GM23338 (cell line): ENCODE measurements around the gene SH3TC2. TPM values are rescaled to one million over a fixed set of nuclear protein-coding genes. Genes with fewer than 3 reads are reported as not detected.

Experiments used
- ATAC-seq: fragments of 200-7000 bp; cut with Tn5 transposase; 3 replicates; pipeline ENCODE4 v1.9.1; 2020
- DNase-seq: peaks from one replicate; pipeline ENCODE4 v3.0.0-alpha.2; 2015; ENCODE audit warnings: low spot score
- H2AFZ ChIP-seq: fragments of 200-600 bp; sonication (generic); 2 replicates; pipeline ENCODE4 v1.8.0; 2016; ENCODE audit warnings: antibody characterized with exemption, mild to moderate bottlenecking, moderate library complexity
- H3F3A ChIP-seq: fragments of 200-600 bp; sonication (generic); replicated peaks from 2 replicates; pipeline ENCODE4 v1.8.0; 2017; ENCODE audit warnings: antibody characterized with exemption, mixed run types, low read depth
- H3K27ac ChIP-seq: fragments of 200-600 bp; sonication (generic); 2 replicates; pipeline ENCODE4 v1.6.1; 2016; ENCODE audit warnings: low read depth
- H3K27me3 ChIP-seq: fragments of 200-600 bp; sonication (generic); 2 replicates; pipeline ENCODE4 v1.8.0; 2016; ENCODE audit warnings: mild to moderate bottlenecking, mixed run types, moderate library complexity; ENCODE audit not compliant: insufficient read depth
- H3K36me3 ChIP-seq: fragments of 200-600 bp; sonication (generic); 2 replicates; pipeline ENCODE4 v1.8.0; 2016; ENCODE audit warnings: mild to moderate bottlenecking; ENCODE audit not compliant: insufficient read depth
- H3K4me1 ChIP-seq: fragments of 200-600 bp; sonication (generic); 2 replicates; pipeline ENCODE4 v1.8.0; 2016; ENCODE audit warnings: mild to moderate bottlenecking, moderate library complexity; ENCODE audit not compliant: insufficient read depth
- H3K4me2 ChIP-seq: fragments of 200-600 bp; sonication (generic); 2 replicates; pipeline ENCODE4 v1.7.1; 2017; ENCODE audit warnings: mixed run types
- H3K4me3 ChIP-seq: fragments of 200-600 bp; sonication (generic); 2 replicates; pipeline ENCODE4 v1.6.1; 2016; ENCODE audit warnings: mixed run types
- H3K79me2 ChIP-seq: fragments of 200-600 bp; sonication (generic); replicated peaks from 2 replicates; pipeline ENCODE4 v1.8.0; 2017; ENCODE audit warnings: mild to moderate bottlenecking; ENCODE audit not compliant: insufficient read depth
- H3K9me2 ChIP-seq: fragments of 200-600 bp; sonication (generic); 2 replicates; pipeline ENCODE4 v1.8.0; 2017; ENCODE audit not compliant: insufficient read depth
- H4K20me1 ChIP-seq: fragments of 200-600 bp; sonication (generic); replicated peaks from 2 replicates; pipeline ENCODE4 v1.8.0; 2017; ENCODE audit warnings: mild to moderate bottlenecking; ENCODE audit not compliant: insufficient read depth
- H3K27ac Mint-ChIP-seq: 2 replicates; pipeline ENCODE4 v1.8.0; 2020; ENCODE audit warnings: inconsistent platforms, mild to moderate bottlenecking, moderate library complexity, mixed read lengths
- H3K27me3 Mint-ChIP-seq: 3 replicates; pipeline ENCODE4 v1.8.0; 2022; ENCODE audit warnings: low read depth, mild to moderate bottlenecking, moderate library complexity, mixed read lengths, inconsistent platforms; ENCODE audit not compliant: insufficient read depth, poor library complexity
- H3K36me3 Mint-ChIP-seq: 3 replicates; pipeline ENCODE4 v1.8.0; 2021; ENCODE audit warnings: low read depth, mild to moderate bottlenecking, inconsistent platforms, moderate library complexity, mixed read lengths
- H3K4me1 Mint-ChIP-seq: 3 replicates; pipeline ENCODE4 v1.8.0; 2020; ENCODE audit warnings: mild to moderate bottlenecking, inconsistent platforms, mixed read lengths
- H3K4me3 Mint-ChIP-seq: 3 replicates; pipeline ENCODE4 v1.8.0; 2021; ENCODE audit warnings: moderate library complexity, mild to moderate bottlenecking, inconsistent platforms, mixed read lengths
- H3K9me3 Mint-ChIP-seq: 3 replicates; pipeline ENCODE4 v1.8.0; 2020; ENCODE audit warnings: moderate library complexity, mild to moderate bottlenecking, inconsistent platforms, mixed read lengths
- CREB1 ChIP-seq: fragments of 250-450 bp; sonication (Bioruptor Pico); IDR thresholded peaks from 2 replicates; pipeline ENCODE4 v1.5.0; 2020; ENCODE audit warnings: low read depth, mild to moderate bottlenecking, moderate library complexity
- CTCF ChIP-seq, 2 experiments: fragments of 200-600 bp in 1 of 2; sonication (generic) in 1 of 2; conservative IDR thresholded peaks; 2 replicates each; pipeline versions ENCODE4 v1.5.1 to v1.6.1; 2016 to 2017; ENCODE audit warnings: antibody characterized with exemption in 2 of 2, low read depth in 2 of 2, mild to moderate bottlenecking in 2 of 2, moderate library complexity in 1 of 2
- ETS1 ChIP-seq: IDR thresholded peaks from 2 replicates; pipeline ENCODE4 v1.6.1; 2016; ENCODE audit warnings: antibody characterized with exemption
- JUNB ChIP-seq: IDR thresholded peaks from one replicate; pipeline ENCODE4 v1.6.1; 2016; ENCODE audit warnings: antibody characterized with exemption; ENCODE audit not compliant: unreplicated experiment
- NANOG ChIP-seq: IDR thresholded peaks from 2 replicates; pipeline ENCODE4 v1.6.1; 2016; ENCODE audit warnings: antibody characterized with exemption, borderline replicate concordance
- REST ChIP-seq: IDR thresholded peaks from one replicate; pipeline ENCODE4 v1.6.1; 2018; ENCODE audit warnings: antibody characterized with exemption; ENCODE audit not compliant: unreplicated experiment
- STAT1 ChIP-seq: IDR thresholded peaks from one replicate; pipeline ENCODE4 v1.6.1; 2016; ENCODE audit warnings: antibody characterized with exemption; ENCODE audit not compliant: unreplicated experiment
- ZNF114 ChIP-seq: fragments of 250-450 bp; sonication (Bioruptor Pico); IDR thresholded peaks from 2 replicates; pipeline ENCODE4 v1.5.0; 2020; ENCODE audit warnings: mild to moderate bottlenecking, moderate library complexity
- ZNF462 ChIP-seq: fragments of 250-450 bp; sonication (Bioruptor Pico); IDR thresholded peaks from 2 replicates; pipeline ENCODE4 v1.5.0; 2020; ENCODE audit warnings: mild to moderate bottlenecking, moderate library complexity
- polyA plus RNA-seq: library from polyadenylated mRNA; unstranded; fragments of >200 nt; fragmentation: Nextera tagmentation; extraction: Ambion mirVana; gene quantifications from 2 replicates; pipeline ENCODE4 v1.2.1, GENCODE V29; 2016
- total RNA-seq: library from RNA; depleted of rRNA; stranded (reverse); fragments of >200 nt; shearing (Covaris generic); gene quantifications from 2 replicates; pipeline ENCODE4 v1.2.3, GENCODE V29; 2014

Gene SH3TC2
- total and polyA plus RNA-seq, 2 experiments from 2014 or later = 0.10 to 0.17 TPM

GRCh38 chr5:149038336-149039080 is 24.4 kb downstream of the SH3TC2 start (continued):
- TF ChIP-seq CTCF (conservative IDR thresholded peaks at IDR 0.05; ENCODE audit: low read depth in 2 of 2) = peak in 1 of 2 experiments; percentile 32; a peak in 2 of 4 replicates

- H3F3A ChIP-seq = no peaks in the 10 kb centered on the region
- H3K9me2 ChIP-seq = no peaks in the 10 kb centered on the region
- no peaks in the 10 kb centered on the region for H3K79me2 ChIP-seq
- H3K4me2 ChIP-seq = no peak overlapping the region
- H3K4me1 ChIP-seq = no peaks in the 10 kb centered on the region
- Mint-ChIP-seq H3K4me3 (no peak overlapping the region), H3K9me3 (no peaks in the 10 kb centered on the region), H3K27ac (no peak overlapping the region), H3K27me3 (peaks cover 5% of the 10 kb centered on the region), H3K4me1 (no peaks in the 10 kb centered on the region), H3K36me3 (no peaks in the 10 kb centered on the region)
- no peaks in the 10 kb centered on the region for H3K36me3 ChIP-seq
- H2AFZ ChIP-seq = peak overlapping the region; percentile 72; the same call in 1 of the 2 replicates
- H3K4me3 ChIP-seq = no peak overlapping the region
- H3K27me3 ChIP-seq = no peaks in the 10 kb centered on the region
- no peaks in the 10 kb centered on the region for H4K20me1 ChIP-seq
- no peak for DNase-seq
- no peak for ATAC-seq
- H3K27ac ChIP-seq = no peak overlapping the region
- TF ChIP-seq ETS1 (no peak), CREB1 (CRISPR knock-in tag) (no peak), ZNF114 (CRISPR knock-in tag) (no peak), ZNF462 (CRISPR knock-in tag) (no peak), REST (no peak), JUNB (no peak), NANOG (no peak), STAT1 (no peak), CTCF (conservative IDR thresholded peaks at IDR 0.05; ENCODE audit: low read depth in 2 of 2) (no peak)
These were observed 25.0 kb downstream of the SH3TC2 start for GRCh38 chr5:149037817-149038216.
